Embryonic facial prominence (tissue), 1 donor: ENCODE results near the gene IKZF4.
"Not testable (repeated sequence)": the region's sequence is repeated elsewhere in the genome, so short reads cannot be mapped to it uniquely, and the experiment has no call there.

Experiments
- DNase-seq: peaks from one replicate; pipeline ENCODE4 v3.0.0-alpha.2; 2016; ENCODE audit errors: extremely low spot score

Gene IKZF4

DNA sequence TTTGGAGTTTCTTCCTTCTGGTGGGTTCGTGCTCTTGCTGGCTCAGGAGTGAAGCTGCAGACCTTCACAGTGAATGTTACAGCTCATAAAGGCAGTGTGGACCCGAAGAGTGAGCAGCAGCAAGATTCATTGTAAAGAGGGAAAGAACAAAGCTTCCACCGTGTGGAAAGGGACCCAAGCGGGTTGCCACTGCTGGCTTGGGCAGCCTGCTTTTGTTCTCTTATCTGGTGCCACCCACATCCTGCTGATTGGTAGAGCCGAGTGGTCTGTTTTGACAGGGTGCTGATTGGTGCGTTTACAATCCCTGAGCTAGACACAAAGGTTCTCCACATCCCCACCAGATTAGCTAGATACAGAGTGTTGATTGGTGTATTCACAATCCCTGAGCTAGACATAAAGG, 21.3 kb upstream of the IKZF4 start:
- DNase-seq: not testable (repeated sequence)

DNA sequence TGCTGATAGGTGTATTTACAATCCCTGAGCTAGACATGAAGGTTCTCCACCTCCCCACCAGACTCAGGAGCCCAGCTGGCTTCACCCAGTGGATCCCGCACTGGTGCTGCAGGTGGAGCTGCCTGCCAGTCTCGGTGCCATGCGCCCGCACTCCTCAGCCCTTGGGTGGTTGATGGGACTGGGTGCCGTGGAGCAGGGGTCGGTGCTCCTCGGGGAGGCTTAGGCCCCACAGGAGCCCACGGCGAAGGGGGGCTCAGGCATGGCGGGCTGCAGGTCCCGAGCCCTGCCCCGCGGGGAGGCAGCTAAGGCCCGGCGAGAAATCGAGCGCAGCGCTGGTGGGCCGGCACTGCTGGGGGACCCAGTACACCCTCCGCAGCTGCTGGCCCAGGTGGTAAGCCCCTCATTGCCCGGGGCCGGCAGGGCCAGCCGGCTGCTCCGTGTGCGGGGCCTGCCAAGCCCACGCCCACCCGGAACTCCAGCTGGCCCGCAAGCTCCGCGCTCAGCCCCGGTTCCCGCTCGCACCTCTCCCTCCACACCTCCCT, 20.8 kb upstream of the IKZF4 start:
- not testable (repeated sequence) for DNase-seq

DNA sequence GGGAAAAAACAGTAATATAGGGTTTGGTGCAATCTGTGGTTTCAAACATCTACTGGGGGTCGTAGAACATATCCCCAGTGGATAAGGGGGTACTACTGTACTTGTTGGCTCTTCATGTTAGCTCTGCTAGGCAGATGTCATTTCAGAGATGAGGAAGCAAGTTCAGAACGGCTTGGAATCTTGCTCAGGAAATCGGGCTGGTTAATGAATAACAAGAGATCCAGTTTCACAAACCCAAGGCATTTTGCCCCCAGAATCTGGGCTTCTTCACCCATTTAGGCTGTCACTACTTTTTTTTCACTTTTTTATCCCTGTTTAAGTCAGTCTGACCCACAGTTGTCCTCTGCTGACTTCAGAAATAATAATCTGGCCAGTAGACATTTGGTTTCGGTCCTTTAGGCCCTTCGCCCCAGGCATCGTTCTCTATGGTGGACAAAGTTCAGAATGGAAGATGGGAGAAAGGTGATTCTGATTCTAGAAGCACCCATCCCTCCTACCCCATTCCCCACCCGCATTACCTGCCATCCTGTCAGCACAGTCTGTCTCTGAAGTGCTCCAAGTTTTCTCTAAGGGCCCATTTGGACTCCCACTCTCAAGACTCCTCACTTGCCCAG, 19.2 kb upstream of the IKZF4 start:
- DNase-seq: no peak

DNA sequence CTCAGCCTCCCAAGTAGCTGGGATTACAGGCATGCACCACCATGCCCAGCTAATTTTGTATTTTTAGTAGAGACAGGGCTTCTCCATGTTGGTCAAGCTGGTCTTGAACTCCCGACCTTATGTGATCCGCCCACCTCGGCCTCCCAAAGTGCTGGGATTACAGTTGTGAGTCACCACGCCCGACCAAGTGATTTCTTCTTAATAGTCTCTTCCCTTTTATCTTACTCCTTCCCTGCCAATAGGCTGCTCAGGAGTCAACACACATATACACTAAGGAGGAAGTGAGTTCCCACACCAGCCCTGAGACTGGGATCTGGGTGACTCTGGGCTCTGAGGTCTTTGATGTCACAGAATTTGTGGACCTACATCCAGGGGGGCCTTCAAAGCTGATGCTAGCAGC, 17.5 kb upstream of the IKZF4 start:
- not testable (repeated sequence) for DNase-seq

DNA sequence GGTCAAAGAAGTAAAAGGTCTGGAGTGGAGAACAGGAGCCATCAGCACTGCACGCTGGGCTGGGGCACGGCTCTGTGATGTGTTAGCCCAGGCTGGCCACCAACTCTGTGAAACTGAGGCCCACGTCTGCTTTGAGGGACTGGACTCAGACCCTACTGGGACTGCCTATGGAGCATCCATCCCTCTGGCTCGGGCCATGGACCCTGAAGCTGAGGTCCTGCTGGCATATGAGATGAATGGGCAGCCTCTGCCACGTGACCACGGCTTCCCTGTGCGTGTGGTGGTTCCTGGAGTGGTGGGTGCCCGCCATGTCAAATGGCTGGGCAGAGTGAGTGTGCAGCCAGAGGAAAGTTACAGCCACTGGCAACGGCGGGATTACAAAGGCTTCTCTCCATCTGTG, 16.6 kb upstream of the IKZF4 start:
- no peak for DNase-seq

DNA sequence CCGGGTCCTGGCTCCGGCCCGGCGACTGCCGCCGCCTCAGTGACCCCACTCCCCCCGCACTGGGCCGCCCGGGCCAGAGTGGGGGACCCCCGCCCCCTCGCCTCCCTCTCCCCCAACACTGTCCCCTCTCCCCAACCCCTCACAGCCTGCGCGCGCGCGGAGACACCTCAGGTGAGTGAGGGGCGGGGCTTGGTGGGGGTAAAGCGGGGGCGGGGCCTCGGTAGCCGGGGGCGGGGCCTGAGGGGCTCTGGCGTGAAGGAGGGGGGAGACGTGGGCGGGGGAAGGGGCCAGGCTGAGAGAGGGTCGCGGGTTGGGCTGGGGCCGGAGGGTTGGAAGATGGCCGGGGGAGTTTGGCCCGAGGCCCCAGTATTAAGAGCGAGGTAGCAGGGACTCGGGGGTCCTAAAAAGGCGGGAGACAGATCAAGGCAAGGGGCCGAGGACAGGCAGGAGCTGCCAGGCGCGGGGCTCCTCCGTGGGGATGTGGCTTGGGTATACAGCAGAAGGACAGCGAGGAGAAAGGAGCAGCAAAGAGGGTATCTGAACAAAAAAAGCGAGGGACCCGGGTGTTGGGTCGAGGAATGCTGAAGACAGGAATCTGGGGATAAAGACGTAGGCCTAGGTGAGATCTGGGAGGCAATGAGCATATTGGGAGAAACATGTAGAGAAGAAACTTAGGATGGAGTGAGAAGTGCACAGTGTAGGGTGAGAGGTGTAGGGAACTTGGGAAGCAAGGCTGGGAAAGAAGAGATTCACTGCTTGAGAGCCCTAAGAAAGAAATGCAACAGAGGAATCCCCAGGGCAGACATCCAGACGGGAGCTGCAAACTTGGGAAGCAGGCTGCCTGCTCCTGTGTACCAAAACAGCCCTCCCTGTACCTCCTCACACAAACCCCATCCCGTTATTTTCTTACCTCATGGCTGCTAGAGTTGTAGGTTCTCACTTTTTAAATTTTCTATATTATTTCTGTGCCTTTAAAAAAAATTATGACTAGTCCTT, 13.0 kb upstream of the IKZF4 start:
- DNase-seq: peak; percentile 32

DNA sequence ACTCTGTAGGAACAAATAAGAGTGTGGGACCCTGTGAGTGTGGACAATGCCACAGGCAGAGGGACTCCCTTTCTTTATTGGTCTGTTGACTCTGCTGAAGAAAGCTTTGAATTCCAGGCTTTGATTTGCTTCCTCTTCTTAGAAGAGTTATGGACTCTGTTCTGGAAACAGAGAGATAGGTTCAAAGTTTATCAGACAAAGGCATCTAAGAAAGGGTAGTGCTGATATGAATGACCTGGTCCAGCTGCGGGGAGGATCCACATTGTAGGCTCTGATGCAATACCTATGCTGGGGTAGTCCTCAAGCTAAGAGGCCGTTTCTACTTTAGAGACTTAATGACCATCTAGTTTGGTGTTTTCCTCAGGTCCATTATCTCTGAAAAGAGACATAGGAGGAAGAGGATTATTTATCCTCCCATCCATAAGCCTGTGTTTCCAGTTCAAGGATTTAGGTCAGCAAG, 10.7 kb upstream of the IKZF4 start:
- DNase-seq: no peak

DNA sequence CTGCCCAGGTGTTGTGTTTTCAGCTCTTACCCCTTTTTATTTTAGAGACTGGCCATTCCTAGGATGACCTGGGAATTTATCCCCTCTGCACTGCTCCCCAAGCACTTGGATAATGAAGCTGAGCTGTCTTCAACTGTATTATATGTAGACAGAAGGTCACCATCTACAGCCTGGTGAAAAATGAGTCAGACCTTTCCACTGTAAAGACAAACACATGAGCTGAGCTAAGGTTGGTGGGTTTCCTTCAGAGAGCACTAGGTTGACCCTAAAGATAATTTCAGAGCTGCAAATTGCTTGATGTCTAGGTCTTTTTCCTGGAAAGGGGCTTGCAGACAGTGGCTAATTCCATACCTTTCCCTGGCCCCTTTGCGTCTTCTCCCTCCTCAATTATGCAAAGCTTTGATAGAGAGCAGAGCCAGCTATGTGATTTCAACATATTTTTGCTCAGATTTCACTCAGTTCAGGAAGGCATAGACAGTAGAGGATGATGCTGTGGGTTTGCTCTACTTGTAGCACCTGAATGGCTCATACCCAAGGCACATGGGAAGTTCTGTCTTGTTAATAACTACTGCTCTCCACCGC, 9.2 kb upstream of the IKZF4 start:
- no peak for DNase-seq

DNA sequence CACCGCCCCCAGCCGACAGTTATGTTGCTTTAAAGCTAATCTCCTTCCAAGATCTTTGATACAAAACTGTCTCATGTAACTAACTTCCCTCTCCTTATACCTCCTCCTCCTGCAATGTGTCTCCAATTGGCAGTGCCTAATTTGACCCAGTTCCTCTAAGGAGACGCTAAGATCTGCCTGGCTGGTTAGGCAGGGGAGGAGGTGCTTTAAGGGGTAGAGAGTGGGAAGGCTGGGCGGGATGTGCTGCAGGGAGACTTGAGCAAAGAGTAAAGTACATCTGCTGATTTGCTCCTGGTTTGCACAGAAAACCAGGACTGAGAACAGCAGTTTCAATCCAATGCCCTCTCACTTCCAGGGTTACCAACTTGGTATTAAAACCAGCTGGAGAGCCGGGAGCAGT, 7.4 kb upstream of the IKZF4 start:
- no peak for DNase-seq

DNA sequence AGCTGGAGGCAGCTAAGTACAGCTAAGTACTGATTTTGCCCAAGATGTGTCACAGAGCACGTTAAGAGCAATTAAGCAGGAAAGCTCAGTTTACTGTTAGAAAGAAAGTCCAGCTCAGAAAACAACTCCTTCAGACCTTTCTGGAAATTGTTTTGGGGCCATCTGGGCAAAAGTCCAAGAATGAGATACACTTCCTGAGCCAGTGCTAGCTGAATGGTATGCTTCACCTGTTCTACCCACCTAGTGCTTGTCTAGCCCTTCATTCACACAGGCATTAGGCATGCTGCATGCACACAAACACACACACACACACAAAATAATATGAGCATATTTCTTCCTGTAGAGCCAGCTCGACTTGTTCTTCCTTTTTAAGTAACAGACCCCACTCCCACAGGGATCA, 6.6 kb upstream of the IKZF4 start:
- DNase-seq: peak; percentile 27

DNA sequence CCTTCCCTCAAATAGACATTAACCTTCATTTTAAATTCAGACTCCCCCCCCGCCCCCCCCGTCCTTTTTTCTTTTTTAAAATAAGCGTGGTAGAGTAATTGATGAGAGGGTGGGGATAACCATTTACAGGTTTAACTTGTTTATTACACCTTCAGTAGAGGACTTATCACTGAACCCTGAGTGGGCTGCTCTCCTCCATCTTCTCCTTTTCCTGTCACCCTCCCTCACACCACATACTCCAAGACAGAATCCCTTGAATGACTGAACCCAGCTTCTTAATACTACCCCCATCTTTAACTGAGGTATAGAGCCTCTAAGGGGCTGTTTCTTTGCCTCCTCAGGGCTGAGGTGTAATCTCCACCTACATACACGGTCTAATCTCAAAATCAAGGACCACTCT, 3.7 kb upstream of the IKZF4 start:
- no peak for DNase-seq

DNA sequence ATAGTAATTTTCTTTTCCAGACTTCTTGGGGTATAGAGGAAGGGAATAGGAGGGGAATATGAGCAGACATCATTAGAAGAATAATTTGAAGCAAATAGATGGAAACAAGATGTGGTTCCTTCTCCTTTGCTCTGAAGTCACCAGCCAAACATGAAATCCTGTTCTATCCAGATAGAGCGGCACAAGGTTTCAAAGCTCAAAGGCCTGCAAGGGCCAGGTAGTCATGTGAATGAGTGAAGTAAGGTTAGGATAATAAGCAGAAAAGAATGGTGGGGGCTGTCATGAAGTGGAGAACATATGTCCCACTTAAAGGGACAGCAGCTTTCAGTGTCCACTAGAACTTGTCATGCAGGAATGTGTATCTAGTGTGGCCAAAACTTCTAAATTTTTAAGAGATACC, 2.5 kb upstream of the IKZF4 start:
- DNase-seq: no peak

DNA sequence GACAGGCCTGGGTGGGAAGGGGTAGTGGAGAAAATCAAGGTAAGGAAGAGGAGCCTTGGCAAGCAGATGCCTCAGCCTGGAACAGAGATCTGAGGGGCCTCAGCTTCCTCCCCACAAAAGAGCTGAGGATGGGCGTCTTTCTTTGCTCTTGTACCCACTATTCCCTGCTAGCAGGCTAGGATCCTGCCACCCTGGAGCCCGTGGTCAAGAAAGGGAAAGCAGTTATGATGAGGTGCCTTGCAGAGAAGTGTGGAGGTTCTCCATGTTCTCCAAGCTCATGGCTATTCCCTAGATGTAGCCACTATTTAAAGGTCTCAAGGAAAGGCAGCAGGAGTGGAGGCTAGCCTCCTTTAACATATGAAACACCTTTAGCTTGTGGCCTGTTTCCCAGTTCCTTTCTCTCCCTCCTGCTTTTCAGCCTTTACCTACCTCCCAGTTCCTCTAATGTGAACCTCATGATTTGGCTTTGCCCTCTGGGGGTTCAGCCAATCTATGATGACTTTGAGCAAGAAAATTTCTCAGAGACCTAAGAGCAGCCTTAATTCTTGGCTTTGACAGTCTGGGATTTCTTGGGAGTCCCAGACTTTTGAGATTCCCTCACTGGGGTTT, 1.1 kb downstream of the IKZF4 start:
- no peak for DNase-seq

DNA sequence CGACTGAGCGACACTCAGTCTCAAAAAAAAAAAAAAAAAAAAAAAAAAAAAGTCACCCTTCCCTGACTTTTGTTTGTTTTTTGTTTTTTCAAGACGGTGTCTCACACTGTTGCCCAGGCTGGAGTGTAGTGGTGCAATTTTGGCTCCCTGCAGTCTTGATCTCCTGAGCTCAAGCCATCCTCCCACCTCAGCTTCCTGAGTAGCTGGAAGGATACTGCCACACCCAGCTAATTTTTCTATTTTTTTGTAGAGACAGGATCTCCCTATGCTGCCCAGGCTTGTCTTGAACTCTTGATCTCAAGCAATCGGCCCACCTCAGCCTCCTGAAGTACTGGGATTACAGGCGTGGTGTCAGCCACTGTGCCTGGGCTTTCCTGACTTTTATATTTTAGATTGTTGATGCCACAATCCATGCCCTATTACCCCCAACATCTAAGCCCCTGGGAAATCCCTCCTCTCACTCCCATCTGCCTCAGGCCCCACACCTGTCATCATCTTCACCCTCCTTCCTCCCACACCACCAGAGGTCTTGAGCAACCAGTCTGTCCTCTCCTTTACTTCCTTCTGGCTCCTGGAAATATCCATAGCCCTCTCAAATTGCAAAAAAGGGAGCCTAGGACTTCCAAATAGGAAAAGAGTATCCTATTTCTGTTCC, 7.8 kb downstream of the IKZF4 start:
- no peak for DNase-seq

DNA sequence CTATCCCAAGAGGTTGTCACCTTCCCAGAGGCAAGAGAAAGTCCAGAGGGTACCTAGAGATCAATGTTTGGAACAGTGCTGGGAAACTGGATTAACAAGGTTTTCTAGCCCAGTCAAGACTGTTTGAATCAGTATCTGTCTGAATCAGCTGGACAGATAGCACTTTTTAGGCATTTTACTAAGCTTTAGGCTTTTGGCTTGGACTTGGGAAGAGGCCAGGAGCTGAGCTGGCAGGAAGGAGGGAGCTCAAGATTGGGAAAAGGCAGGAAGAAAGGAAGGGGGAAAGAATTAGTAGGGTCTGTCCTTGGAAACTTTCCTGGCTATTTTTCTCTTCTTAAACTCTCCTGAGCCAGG, 8.3 kb downstream of the IKZF4 start:
- no peak for DNase-seq

DNA sequence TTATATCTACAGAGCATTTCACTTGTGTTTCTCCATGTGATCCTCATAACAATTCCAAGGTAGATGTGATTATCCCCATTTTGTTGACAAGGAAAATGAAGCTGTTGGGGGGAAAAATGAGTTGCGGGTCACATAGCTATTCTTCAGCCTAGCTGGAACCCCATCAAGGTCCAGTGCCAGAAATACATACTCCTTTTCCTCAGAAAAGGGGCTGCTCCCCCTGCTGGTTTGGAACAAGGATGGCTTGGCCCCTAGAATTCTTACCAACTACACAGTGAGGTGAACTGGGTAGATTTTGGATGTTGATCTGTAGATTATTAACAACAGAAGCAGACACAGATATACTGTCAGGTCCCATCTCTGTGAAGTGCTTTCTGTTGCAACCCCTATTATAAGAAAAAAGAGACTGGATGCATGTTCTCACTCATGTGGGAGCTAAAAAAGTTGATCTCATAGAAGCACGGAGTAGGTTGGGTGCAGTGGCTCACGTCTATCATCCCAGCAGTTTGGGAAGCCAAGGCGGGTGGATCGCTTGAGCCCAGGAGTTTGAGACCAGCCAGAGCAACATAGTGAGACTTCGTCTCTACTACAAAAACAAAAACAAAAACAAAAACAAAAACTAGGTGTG, 8.9 kb downstream of the IKZF4 start:
- no peak for DNase-seq

DNA sequence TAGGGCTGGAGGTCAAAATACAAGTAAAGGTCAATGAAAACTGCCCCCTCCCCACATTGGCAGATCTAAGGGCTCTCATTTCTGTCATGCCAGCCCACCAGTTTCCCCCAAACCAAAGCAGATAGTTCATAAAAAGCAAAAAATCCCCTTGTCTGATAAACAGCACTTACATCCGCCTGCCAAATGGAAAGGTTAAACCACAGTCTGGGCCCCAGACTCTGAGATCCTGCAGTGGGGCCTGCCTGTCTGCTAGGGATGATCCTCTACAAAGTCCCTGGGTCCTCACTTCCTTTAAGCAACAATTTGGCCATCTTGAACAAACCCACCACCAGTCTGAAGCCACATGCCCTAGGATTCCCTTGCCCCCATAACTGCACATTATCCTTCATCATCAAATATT, 11.1 kb downstream of the IKZF4 start:
- DNase-seq: no peak

DNA sequence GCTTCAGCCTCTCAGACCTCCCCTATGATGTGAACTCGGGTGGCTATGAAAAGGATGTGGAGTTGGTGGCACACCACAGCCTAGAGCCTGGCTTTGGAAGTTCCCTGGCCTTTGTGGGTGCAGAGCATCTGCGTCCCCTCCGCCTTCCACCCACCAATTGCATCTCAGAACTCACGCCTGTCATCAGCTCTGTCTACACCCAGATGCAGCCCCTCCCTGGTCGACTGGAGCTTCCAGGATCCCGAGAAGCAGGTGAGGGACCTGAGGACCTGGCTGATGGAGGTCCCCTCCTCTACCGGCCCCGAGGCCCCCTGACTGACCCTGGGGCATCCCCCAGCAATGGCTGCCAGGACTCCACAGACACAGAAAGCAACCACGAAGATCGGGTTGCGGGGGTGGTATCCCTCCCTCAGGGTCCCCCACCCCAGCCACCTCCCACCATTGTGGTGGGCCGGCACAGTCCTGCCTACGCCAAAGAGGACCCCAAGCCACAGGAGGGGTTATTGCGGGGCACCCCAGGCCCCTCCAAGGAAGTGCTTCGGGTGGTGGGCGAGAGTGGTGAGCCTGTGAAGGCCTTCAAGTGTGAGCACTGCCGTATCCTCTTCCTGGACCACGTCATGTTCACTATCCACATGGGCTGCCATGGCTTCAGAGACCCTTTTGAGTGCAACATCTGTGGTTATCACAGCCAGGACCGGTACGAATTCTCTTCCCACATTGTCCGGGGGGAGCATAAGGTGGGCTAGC, 13.9 kb downstream of the IKZF4 start:
- no peak for DNase-seq

DNA sequence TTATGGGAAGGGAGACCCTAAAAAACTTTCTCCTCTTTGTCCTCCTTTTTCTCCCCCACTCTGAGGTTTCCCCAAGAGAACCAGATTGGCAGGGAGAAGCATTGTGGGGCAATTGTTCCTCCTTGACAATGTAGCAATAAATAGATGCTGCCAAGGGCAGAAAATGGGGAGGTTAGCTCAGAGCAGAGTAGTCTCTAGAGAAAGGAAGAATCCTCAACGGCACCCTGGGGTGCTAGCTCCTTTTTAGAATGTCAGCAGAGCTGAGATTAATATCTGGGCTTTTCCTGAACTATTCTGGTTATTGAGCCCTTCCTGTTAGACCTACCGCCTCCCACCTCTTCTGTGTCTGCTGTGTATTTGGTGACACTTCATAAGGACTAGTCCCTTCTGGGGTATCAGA, 16.3 kb downstream of the IKZF4 start:
- DNase-seq: no peak

DNA sequence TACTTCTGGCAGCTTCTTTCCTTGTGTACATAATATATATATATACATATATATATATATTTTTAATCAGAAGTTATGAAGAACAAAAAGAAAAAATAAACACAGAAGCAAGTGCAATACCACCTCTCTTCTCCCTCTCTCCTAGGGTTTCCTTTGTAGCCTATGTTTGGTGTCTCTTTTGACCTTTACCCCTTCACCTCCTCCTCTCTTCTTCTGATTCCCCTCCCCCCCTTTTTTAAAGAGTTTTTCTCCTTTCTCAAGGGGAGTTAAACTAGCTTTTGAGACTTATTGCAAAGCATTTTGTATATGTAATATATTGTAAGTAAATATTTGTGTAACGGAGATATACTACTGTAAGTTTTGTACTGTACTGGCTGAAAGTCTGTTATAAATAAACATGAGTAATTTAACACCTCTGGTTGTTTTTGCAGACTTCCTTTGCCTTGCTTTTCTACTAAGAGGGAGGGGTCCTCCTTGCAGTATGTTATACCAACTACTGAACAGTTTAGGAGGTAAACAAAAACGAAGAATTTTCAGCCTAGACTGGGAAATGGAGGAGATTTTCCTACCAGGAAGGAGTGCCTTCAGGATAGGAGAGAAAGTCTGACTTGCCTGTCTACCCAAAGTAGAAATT, 17.3 kb downstream of the IKZF4 start:
- DNase-seq: no peak
